ENCODE results near the gene CMC2.

The CMC2 gene

DNA sequence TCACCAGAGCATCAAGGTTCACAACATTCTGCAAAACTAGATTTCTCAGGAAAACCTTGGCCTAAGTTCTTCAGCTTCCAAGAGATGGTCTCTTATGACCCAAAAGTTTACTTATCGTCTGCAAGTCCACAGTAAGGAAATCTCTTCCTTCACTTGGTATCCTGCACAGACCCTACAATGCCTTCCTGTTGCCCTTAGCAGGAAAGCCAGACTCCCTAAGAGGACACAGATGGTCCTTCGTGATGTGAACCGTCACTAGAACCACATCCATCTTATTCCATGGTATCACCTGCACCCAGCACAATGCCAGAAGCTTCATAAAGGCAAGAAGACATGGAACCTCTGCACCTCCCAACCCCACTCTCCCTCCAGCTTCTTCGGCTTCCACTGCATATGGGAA, 34.1 kb downstream of the CMC2 start:
- TF ChIP-seq EZH2 (optimal IDR thresholded peaks at IDR 0.05; ENCODE audit: low read depth, low read length) (no peak), EZH2phosphoT487 (IDR thresholded peaks at IDR 0.05; ENCODE audit: low read length) (no peak)
- TF ChIP-seq, protein P1, sequence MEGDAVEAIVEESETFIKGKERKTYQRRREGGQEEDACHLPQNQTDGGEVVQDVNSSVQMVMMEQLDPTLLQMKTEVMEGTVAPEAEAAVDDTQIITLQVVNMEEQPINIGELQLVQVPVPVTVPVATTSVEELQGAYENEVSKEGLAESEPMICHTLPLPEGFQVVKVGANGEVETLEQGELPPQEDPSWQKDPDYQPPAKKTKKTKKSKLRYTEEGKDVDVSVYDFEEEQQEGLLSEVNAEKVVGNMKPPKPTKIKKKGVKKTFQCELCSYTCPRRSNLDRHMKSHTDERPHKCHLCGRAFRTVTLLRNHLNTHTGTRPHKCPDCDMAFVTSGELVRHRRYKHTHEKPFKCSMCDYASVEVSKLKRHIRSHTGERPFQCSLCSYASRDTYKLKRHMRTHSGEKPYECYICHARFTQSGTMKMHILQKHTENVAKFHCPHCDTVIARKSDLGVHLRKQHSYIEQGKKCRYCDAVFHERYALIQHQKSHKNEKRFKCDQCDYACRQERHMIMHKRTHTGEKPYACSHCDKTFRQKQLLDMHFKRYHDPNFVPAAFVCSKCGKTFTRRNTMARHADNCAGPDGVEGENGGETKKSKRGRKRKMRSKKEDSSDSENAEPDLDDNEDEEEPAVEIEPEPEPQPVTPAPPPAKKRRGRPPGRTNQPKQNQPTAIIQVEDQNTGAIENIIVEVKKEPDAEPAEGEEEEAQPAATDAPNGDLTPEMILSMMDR (IDR thresholded peaks at IDR 0.05; ENCODE audit: low read length): no peak
- Histone ChIP-seq H3K36me3 (replicated peaks; ENCODE audit: insufficient read depth, low read length) (no peaks in the 10 kb centered on the region), H3K9ac (ENCODE audit: low read length) (no peak overlapping the region), H3K4me3 (ENCODE audit: low read length) (no peak overlapping the region), H4K20me1 (ENCODE audit: insufficient read depth, low read length) (no peaks in the 10 kb centered on the region), H3K4me1 (ENCODE audit: low read length) (no peaks in the 10 kb centered on the region), H2AFZ (ENCODE audit: low read length) (no peak overlapping the region), H3K27ac (ENCODE audit: low read length) (no peak overlapping the region), H3F3A (ENCODE audit: insufficient read depth, low read length) (no peaks in the 10 kb centered on the region), H3K4me2 (ENCODE audit: low read depth, low read length) (no peak overlapping the region), H3K79me2 (ENCODE audit: low read length) (no peaks in the 10 kb centered on the region), H3K9me2 (replicated peaks; ENCODE audit: insufficient read depth, low read length) (no peaks in the 10 kb centered on the region), H3K9me3 (replicated peaks; ENCODE audit: insufficient read depth, low read length) (no peaks in the 10 kb centered on the region), H3K27me3 (replicated peaks; ENCODE audit: insufficient read depth, low read length) (no peaks in the 10 kb centered on the region)
- DNase-seq: no peak

DNA sequence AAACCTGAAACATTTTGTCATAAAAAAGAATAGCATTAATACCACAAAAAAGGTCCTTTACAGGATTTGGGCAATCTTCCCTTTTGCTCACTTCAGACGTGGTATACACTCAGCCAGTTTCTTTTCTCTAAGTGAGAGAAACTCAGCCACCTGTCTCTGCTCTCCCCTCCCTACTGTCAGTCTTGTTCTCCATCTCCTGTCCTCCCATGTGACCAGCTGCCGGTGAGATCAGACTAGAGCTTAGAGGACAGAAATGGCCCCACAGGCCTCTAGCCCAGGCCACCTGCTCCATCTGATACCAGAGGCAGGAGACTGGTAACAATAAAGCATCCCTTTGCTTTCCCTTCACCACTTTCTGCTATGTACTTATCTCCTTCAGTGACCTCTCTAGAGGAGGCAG, 34.9 kb downstream of the CMC2 start:
- no peaks in the 10 kb centered on the region for H4K20me1 ChIP-seq (ENCODE audit: insufficient read depth, low read length)
- no peak overlapping the region for H3K4me2 ChIP-seq (ENCODE audit: low read depth, low read length)
- no peaks in the 10 kb centered on the region for H3F3A ChIP-seq (ENCODE audit: insufficient read depth, low read length)
- no peaks in the 10 kb centered on the region for H3K79me2 ChIP-seq (ENCODE audit: low read length)
- no peaks in the 10 kb centered on the region for H3K27me3 ChIP-seq (replicated peaks; ENCODE audit: insufficient read depth, low read length)
- no peak overlapping the region for H3K27ac ChIP-seq (ENCODE audit: low read length)
- no peak overlapping the region for H3K9ac ChIP-seq (ENCODE audit: low read length)
- H3K9me2 ChIP-seq (replicated peaks; ENCODE audit: insufficient read depth, low read length): no peaks in the 10 kb centered on the region
- H3K4me3 ChIP-seq (ENCODE audit: low read length): no peak overlapping the region
- TF ChIP-seq EZH2phosphoT487 (IDR thresholded peaks at IDR 0.05; ENCODE audit: low read length) (no peak), EZH2 (optimal IDR thresholded peaks at IDR 0.05; ENCODE audit: low read depth, low read length) (no peak)
- TF ChIP-seq, protein P1 (IDR thresholded peaks at IDR 0.05; ENCODE audit: low read length): no peak
- peak; percentile 6 for DNase-seq
- H3K36me3 ChIP-seq (replicated peaks; ENCODE audit: insufficient read depth, low read length): no peaks in the 10 kb centered on the region
- H2AFZ ChIP-seq (ENCODE audit: low read length): no peak overlapping the region
- H3K4me1 ChIP-seq (ENCODE audit: low read length): no peaks in the 10 kb centered on the region
- H3K9me3 ChIP-seq (replicated peaks; ENCODE audit: insufficient read depth, low read length): no peaks in the 10 kb centered on the region

DNA sequence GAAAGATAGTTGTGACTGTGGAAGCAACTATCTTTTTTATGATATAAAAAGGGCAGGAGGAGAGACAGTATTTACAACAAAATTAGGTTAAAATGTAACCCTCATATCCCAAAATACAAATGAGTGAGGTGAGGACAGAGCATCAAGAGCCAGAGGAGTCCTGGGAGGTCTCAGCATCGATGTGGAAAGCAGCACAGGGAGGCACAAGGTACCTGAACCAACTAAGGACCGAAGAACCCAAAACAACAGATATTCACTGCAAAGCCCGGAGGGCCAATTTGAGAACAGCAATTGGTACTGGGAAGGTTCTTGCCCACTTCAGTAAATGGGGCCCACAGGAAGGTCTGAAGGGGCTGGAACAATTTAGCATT, 37.6 kb downstream of the CMC2 start:
- H3K9me3 ChIP-seq (replicated peaks; ENCODE audit: insufficient read depth, low read length): no peaks in the 10 kb centered on the region
- H4K20me1 ChIP-seq (ENCODE audit: insufficient read depth, low read length): no peaks in the 10 kb centered on the region
- no peak for TF ChIP-seq EZH2phosphoT487 (IDR thresholded peaks at IDR 0.05; ENCODE audit: low read length)
- no peak for TF ChIP-seq EZH2 (optimal IDR thresholded peaks at IDR 0.05; ENCODE audit: low read depth, low read length)
- TF ChIP-seq, protein P1 (IDR thresholded peaks at IDR 0.05; ENCODE audit: low read length): no peak
- no peak overlapping the region for H2AFZ ChIP-seq (ENCODE audit: low read length)
- no peak overlapping the region for H3K4me3 ChIP-seq (ENCODE audit: low read length)
- H3K27ac ChIP-seq (ENCODE audit: low read length): no peak overlapping the region
- H3K27me3 ChIP-seq (replicated peaks; ENCODE audit: insufficient read depth, low read length): no peaks in the 10 kb centered on the region
- no peaks in the 10 kb centered on the region for H3K9me2 ChIP-seq (replicated peaks; ENCODE audit: insufficient read depth, low read length)
- no peaks in the 10 kb centered on the region for H3K36me3 ChIP-seq (replicated peaks; ENCODE audit: insufficient read depth, low read length)
- no peak overlapping the region for H3K9ac ChIP-seq (ENCODE audit: low read length)
- no peak overlapping the region for H3K4me2 ChIP-seq (ENCODE audit: low read depth, low read length)
- H3K79me2 ChIP-seq (ENCODE audit: low read length): no peaks in the 10 kb centered on the region
- no peak for DNase-seq
- no peaks in the 10 kb centered on the region for H3F3A ChIP-seq (ENCODE audit: insufficient read depth, low read length)
- no peaks in the 10 kb centered on the region for H3K4me1 ChIP-seq (ENCODE audit: low read length)
